UCSD-AML1 (cell line): ENCODE results near the gene ANKUB1.
A peak's percentile ranks its signal among the peaks of the same experiment; 100 is the strongest.
"Not testable (repeated sequence)": the region's sequence is repeated elsewhere in the genome, so short reads cannot be mapped to it uniquely, and the experiment has no call there.

Source experiments
- DNase-seq: peaks from one replicate; lab custom pipeline; 2025; ENCODE audit not compliant: unreplicated experiment; lab: John Stamatoyannopoulos, UW

ANKUB1 gene, protein sequence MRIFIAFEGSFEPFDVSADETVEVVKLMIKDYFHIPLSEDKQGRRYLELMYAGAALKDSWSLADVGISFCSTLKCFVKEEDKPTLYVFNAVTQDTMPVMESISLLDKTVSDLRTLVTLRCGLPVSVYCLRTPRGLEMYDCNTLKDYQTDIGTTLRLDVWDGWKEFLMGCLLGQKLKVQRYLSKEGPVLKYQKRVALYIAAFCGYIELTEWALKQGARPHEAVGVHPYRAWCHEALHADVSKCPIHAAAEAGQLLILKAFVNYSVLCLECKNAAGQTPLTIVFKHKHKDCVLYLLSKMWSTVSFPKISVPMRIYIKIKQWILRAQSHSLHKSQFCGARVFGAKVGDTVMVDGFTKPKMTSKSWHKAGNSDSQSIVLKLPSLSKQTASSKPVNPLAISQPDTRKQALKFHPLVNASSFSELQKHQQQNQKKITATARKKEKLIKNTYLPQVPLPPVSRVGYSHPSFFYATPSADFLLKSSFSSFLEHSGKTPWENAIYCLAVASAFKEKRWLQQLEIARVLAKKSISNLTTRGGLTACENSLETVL

DNA sequence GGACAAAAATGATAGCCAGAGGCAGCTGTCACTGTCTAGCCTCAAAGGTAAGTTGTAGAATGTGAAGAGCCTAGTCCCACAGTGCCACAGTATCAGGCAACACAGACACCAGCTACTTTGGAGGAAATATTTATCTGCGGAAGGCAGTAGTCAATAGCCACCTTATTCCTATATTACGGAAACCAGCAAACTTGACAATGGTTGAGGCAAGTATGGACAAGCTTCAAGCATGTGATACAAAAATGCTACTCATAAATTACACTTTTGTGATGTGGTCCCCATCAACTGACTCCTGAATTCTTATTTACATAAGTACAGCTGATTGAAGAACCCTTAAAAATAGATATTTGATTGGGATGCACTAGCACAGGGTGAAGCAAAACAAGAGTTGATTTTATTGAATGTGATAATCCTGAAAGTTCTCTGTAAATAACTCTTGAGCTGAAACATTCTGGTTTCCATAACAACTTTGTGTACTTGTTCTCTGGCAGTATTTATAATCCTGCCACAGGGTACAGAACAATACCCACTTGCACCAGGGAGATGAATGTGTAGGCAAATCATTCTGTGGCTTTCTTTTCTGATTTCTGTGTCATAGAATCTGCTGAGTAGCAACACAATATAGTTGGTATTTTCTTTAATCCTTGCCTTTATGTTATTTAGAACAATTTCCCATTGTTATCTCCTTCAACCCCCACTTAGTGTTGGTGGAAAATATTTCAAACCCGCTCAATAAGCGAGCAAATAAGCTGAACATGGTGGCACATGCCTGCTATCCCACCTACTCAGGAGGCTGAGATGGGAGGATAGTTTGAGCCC lies at the start of gene ANKUB1:
ANKUB1 (minus strand) TSS at position 103 of the 819 bp plus-strand sequence. CDS start 188 bp downstream, outside the sequence.
- DNase-seq = no peak

DNA sequence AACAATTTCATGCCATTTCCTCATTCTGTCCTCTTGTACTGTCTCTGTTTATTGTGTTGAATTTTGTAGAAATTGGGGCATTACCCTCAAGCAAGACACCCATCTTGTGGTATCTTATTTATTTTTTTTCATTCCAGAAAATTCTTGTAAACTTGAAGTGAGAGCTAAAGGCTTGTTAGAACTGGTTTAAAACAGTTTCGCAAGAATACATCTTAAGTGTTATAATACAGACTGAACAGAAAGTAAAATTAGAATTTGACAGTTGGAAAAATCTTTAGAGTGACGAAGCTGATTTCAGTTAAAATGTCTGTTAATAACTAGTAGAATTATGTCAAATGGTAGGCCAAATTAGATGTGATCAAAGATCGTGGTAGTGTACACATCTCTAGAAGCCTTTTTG lies 47.5 kb upstream of the ANKUB1 start:
- DNase-seq = no peak

DNA sequence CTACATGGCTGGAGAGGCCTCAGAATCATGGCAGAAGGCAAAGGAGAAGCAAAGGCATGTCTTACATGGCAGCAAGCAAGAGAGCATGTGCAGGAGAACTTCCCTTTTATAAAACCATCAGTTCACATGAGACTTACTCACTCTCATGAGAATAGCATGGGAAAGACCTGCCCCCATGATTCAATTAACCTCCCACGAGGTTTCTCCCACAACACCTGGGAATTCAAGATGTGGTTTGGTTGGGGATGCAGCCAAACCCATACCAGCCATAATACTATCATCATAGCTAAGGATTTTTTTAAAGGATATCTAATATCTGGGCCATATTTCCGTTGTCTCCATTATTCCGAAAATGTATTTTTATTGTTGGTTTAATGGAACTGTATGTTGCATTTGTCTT lies 47.1 kb upstream of the ANKUB1 start:
- DNase-seq = not testable (repeated sequence)

DNA sequence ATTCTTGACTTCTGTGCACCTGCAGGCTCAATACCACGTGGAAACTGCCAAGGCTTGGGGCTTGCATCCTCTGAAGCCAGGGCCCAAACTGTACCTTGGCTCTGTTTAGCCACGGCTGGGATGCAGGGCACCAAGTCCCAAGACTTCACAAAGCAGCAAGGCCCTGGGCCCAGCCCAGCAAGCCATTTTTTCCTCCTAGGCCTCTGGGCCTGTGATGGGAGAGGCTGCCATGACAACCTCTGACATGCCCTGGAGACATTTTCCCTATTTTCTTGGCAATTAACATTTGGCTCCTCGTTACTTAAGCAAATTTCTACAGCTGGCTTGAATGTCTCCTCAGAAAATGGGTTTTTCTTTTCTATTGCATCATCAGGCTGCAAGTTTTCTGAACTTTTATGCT lies 46.1 kb upstream of the ANKUB1 start:
- not testable (repeated sequence) for DNase-seq

DNA sequence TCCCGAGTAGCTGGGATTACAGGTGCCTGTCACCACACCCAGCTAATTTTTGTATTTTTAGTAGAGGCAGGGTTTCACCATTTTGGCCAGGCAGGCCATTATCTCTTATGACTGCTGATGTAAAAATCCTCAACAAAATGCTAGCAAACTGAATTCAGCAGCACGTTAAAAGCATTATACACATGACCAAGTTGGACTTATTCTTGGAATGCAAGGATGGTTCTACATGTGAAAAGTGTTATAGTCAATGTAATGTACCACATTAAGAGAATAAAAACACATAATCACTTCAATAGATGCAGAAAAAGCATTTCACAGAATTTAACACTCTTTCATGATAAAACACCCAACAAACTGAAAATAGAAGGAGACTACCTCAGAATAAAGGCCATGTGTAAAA lies 40.9 kb upstream of the ANKUB1 start:
- no peak for DNase-seq

DNA sequence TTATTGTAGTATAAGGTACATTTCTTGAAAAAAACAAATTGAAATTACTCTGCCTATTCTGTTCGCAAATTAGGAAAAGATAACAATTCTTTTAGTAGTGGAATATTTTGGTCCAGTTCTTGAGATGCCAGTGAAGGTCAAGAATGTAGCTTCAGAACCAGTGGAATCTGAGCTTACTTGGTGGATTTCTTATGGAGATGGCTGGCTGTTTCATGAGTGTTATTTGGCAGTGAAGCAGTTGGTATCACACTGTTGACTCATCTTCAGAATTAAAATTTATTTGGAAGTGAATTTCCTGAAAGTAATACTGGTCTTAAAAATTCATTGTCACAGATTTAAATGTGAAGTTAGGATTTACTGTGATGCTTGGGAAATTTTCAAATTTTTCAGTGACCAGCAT lies 39.7 kb upstream of the ANKUB1 start:
- DNase-seq = no peak

DNA sequence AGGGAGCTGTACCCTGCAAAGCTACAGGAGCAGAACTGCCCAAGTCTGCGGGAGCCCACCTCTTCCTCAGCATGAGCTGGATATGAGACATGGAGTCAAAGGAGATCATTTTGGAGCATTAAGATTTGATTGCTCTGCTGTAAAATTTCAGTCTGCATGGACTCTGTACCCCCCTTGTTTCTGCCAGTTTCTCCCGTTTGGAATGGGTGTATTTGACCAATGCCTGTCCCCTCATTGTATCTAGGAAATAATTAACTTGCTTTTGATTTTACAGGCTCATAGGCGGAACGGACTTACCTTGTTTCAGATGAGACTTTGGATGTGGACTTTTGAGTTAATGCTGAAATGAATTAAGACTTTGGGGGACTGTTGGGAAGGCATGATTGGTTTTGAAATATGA lies 39.0 kb upstream of the ANKUB1 start:
- no peak for DNase-seq

DNA sequence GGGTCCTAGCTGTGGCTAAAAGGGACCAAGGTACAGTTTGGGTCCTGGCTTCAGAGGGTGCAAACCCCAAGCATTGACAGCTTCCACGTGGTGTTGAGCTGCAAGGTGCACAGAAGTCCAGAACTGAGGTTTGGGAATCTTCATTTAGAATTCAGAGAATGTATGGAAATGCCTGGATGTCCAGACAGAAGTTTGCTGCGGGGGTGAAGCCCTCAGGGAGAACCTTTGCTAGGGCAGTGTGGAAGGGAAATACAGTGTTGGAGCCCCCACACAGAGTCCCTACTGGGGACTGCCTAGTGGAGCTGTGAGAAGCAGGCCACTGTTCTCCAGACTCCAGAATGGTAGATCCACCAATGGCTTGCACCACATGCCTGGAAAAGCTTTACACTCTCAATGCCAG lies 38.5 kb upstream of the ANKUB1 start:
- DNase-seq = no peak

DNA sequence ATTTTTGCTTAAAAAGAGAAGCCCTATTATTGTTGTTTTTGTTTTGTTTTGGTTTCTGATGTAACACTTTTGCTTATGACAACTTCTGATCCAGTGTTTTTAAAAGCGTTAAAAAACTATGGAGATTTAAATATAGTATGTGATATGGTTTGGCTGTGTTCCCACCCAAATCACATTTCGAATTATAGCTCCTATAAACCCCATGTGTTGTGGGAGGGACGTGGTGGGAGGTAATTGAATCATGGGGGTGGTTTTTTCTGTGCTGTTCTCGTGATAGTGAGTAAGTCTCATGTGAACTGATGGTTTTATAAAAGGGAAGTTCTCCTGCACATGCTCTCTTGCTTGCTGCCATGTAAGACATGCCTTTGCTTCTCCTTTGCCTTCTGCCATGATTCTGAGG lies 37.3 kb upstream of the ANKUB1 start:
- not testable (repeated sequence) for DNase-seq

DNA sequence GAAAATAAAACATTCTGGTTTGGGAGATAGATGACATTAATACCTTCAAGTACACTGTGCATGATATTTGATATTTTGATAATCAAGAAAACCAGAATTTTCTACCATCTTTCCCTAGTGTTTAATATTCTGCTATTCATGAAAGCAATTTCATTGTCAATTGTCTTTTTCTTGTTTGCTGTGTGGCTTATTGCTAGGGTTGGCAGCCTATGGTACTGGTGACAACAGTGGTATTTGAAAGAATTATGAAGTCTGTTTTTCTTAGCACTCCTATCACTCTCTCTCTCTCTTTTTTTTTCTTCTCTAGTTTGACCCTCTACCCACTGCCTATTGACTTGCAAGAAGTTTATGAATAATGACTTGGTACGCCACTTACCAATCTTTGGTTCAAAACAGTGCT lies 36.0 kb upstream of the ANKUB1 start:
- DNase-seq = no peak

DNA sequence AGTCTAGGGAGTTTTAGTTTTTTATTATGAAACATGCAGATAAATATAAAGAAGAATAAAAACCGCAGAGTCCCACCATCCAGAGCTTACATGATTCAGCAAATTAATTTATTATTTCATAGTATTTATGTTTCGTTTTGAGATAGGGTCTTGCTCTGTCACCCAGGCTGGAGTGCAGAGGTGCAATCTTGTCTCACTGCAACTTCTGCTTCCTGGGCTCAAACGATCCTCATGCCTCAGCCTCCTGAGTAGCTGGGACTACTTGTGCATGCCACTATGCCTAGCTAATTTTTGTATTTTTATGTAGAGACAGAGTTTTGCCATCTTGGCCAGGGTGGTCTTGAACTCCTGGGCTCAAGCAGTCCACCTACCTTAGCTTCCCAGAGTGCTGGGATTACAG lies 34.3 kb upstream of the ANKUB1 start:
- DNase-seq = no peak

DNA sequence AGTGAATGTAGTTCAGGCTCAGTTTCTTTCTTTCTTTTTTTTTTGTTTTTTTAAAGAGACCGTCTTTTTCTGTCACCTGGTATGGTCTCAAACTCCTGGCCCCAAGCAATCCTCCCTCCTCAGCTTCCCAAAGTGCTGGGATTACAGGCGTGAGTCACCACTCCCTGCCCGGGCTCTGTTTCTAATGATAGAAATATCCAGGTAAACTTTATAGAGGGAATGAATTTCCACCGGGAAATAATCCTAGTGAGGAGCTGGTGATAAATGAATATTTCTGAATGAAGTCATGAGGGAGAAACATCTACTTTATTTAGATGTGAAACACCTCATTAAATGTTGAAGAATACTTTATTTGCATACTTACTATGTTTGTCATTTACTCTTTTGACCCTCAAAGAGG lies 27.8 kb upstream of the ANKUB1 start:
- DNase-seq = no peak

DNA sequence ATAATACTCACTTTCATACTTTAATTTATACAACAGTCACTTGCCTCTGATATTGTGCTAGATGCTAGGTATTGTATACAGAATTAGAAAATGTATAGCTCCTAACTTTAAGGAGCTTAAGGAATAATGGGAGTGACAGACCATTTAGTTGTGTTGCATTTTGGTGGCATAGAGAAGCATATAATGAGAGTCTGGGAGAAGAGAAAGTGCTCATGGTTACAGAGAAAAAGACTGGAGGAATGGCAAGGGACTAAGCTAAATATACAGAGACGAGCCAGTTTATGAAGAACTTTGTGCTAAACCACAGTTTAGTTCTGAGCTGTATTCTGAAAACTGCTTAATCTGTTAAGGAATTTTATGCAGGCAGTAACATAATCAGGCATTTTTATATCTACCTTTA lies 27.1 kb upstream of the ANKUB1 start:
- DNase-seq = no peak

DNA sequence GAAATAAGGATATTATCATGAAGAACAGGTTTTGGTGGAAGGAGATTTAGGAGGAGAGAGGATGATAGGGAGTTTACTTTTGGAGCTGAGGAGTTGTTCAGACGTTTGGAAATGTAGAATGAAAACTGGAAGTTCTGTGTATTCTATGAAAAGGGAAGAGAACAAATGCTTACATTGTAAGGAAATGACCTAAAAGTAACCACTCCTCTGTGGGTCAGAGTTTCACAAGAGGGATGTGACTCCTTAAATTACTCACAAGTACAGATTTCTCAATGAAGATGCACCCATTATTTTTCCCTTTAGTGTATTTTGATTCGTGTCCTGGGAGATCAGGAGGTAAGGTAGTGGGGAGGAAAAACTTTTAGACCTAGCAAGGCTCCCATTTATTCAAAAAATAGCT lies 24.6 kb upstream of the ANKUB1 start:
- DNase-seq = no peak

DNA sequence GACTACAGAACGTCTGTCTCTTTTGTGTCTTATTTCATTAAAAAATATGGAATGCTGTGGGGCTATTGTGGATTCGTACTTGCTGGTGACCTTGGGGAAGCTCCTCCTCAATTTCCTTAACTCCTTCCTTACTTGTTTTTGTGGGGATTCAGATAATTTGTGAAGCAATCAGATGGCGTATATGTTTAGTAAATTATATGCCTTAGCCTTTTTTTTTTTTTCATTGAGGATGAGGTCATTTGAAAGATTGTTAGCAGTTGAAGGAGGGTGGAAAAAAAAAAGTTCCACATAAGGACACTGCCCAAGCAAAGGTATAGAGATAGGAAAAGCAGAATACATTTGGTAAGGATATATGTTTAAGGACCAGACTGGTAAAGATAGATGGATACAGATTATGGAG lies 24.0 kb upstream of the ANKUB1 start:
- no peak for DNase-seq

DNA sequence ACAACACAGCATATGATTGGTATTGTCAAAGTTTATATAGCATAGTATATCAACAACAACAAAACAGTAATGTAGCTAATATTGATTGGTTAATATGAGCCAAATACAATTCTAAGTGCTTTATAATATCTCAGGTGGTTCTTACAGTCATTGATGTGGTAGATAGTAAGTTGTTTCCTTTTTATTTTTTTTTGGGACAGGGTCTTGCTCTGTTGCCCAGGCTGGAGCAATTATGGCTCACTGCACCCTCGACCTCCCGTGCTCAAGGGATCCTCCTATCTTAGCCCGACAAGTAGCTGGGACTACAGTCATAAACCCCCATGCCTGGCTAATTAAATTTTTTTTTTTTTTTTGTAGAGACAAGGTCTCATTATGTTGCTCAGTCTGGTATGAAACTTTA lies 23.4 kb upstream of the ANKUB1 start:
- DNase-seq = no peak

DNA sequence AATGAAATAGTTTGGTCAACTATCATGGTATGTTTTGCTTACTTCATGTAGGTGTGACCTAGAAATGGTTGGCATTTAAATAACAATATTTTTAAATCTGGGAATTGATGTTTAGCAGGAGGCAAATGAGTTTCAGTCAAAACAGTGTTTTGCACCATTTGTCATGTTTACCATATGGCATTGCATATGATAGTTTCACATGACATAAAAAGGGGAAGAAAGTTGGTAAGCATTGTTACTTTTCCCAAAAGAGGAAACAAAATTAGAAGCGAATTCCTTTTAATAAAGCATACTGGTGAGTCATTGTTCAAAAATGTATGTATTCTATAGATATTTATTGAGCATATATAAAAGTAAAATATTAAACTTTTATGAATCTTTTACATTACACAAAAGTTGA lies 23.0 kb upstream of the ANKUB1 start:
- no peak for DNase-seq

DNA sequence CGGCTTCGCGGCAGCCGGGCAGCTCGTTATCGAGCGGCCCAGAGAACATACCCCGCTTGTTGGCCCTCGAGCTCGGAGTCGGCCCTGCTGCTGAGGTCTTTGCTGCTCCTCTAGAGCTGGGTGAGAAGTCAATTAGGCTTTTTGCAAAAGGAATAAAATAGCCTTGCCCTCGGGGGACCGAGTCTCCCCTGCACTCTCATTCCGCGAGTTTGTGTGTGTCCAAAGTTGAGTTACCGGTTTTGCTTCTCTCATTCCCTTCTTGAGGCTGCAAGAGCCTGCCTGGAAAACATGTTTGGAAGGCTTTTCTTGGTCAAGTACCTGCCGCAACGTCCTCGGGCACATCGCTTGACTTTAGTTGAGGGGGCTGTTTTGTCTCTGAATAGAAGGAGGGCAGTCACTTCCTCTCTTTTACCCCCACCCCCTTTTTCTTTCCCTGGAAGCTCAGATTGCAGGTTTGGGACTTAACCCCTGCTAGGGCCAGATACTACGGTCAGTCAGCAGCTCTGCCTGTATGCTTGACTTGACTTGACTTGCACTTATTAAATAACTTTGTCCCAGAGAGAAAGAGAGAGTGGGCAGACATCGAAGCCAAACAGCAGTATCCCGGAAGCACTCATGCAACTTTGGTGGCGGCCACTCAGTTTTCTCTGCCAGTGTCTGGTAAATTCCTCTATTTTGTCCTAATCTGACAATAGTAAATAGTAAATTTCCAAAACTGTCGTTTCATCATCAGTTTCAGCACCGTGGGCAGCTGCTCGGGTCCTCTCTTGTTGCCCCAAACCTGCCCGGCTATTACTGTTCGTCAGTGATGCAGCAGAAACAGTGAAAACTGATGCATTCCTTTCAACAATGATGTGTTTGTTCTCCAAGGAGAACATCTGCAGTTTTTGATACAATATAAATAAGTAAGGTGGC lies 21.3 kb upstream of the ANKUB1 start:
- peak; percentile 52 for DNase-seq

DNA sequence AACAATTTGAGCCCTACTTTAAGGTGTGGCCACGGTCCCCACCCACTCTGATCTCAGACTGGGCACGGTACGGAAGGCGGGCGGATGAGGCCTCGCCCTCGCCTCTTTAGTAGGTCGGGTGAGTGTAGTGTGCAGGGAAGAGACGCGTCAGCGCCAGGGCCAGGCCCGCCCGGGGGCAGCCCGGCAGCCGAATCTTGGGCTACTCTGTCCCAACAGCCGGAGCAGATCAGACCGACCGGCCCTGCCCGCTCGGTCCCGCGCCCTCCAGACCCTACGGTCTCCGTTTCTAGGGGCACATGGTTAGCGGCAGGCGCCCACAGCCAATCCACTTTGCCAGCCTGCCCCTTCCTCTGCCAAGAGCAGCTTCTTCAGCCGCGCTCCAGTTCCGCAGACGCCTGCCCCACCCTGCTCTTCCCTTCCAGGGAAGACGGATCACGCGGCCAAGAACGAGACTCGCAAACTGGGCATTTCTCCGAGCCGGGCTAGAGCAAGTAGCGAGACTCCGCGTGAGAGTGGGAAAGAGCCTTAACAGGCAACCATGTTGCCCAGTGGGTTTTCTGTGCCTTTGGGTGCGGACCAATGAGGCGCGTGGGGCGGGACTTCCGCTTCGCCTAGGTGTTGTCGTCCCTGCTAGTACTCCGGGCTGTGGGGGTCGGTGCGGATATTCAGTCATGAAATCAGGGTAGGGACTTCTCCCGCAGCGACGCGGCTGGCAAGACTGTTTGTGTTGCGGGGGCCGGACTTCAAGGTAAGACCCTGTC lies 20.4 kb upstream of the ANKUB1 start, which contains the start of gene RNF13:
RNF13 (plus strand) TSS at position 610 of the 761 bp plus-strand sequence. CDS start 32,812 bp downstream, outside the sequence.
- peak; percentile 91 for DNase-seq

DNA sequence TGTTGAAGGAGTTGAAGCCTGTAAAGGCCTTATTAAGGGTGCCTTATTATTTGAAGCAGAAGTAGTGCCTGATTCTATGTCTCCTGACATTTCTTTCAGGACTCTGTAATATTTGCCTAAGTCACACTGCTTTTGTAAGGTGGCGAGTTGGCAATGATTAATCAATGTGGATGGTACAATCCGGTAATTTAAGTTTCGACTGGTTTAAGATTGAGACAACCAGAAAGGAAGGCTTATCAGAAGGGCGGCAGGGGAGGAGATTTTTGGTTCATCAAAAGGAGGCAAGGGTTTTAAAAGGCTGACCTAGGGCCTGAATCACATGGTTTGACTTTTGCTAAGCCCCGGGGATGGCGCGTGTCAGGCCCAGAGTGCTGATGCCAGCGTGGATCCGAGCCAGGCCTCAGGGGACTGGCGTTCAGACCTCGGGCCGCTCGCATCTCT lies 19.8 kb upstream of the ANKUB1 start:
- DNase-seq = no peak
